Stimulated activated CD4-positive, alpha-beta T cell treated with anti-CD3 and anti-CD28 coated beads, Interleukin-1b, Interleukin-23, amount 100 ng/mL, for 48 hours (primary cell): ENCODE measurements around the gene CHD1.

Experiments used
- DNase-seq: peaks from one replicate; pipeline ENCODE4 v3.0.0-alpha.2; 2020

CHD1 gene

DNA sequence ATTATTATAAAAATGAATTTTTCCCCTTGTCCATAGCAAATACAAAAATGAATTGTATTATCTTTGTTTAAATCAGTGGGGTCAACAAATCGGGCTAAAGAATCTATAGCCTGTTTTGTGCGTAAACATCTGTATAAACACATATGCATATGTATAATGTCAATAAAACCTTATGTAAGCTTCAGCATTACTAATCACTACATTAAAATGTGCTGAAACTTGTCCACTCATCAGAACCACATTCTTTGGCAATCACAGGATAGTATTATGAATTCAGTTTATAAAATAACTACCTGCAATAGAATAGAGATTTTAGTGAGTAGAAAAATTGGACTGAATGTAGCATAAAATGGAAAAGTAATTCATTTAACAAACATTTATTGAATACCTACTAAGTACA, 124.7 kb downstream of the CHD1 start:
- no peak for DNase-seq
